GM19395 (cell line): ENCODE results near the gene ITPR1.

Source experiments
- ATAC-seq: cut with Tn5 transposase; IDR thresholded peaks from one replicate; pipeline ENCODE4 v1.9.1; 2021; ENCODE audit warnings: mild to moderate bottlenecking, moderate library complexity; ENCODE audit not compliant: unreplicated experiment

Gene ITPR1

DNA sequence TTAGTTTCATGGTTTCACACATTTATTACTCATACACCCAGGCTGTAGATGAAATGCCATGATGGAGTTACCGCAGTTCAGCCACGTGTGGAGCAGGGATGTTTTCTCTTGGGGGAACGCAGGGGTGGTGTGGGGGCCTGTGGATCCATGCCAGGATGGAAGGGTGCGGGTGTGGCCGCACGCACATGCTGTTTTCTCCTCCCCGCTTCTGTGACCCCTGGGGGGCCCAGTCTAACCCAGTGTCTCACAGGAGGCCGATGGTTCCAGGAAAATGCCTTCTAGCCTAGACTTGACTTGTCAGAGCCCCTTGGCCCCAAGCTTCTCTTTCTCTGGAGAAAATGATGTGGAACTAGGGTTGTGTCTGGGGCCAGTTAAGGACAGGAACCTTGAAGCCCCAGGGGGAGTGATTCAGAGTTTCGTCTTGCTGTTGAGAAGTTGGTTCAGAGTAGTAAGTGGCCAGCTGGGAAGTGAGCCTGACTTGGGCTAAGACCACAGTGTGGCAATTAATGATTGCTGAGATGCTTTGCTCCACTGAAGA is 245.7 kb downstream of the ITPR1 start:
- ATAC-seq = no peak

DNA sequence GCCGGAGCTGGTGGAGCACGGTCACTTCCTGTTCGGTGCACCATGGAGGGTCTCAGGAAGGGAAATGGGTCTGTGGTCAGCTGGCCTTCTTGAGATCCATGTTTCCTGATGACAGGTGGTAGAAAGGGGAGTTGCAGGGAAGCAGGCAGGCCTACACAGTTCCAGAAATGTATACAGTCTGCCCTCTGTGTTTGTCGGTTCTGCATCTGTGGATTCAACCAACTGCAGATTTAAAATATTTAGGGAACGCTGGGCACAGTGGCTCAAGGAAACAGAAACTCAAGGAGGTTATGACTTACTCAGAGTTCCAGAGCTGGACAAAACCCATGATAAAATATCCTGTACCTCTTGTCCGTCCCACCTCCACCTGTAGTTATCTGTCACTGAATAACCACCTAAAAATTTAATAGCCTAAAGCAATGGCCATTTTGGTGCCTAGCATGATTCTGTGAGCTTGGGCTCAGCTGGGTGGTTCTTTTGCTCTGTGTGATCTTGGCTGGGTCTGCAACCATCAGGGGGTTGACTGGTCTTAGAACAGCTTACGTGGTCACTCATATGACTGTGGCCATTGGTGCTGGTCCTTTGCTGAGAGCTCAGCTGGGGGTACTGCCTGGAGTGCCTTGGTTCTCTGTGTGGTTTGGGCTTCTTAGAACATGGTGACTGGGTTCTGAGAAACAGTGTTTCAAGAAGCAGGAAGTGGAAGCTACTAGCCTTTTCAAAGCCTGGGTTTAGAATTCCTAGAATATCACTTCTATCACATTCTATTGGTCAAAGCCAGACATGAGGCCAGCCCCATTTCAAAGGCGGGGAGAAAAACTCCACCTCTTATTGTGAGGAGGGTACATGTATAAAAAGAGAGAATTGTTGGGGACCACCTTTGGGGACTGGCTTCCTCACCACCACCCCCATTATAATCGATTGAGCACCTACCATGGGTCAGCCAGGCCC is 246.4 kb downstream of the ITPR1 start:
- no peak for ATAC-seq

DNA sequence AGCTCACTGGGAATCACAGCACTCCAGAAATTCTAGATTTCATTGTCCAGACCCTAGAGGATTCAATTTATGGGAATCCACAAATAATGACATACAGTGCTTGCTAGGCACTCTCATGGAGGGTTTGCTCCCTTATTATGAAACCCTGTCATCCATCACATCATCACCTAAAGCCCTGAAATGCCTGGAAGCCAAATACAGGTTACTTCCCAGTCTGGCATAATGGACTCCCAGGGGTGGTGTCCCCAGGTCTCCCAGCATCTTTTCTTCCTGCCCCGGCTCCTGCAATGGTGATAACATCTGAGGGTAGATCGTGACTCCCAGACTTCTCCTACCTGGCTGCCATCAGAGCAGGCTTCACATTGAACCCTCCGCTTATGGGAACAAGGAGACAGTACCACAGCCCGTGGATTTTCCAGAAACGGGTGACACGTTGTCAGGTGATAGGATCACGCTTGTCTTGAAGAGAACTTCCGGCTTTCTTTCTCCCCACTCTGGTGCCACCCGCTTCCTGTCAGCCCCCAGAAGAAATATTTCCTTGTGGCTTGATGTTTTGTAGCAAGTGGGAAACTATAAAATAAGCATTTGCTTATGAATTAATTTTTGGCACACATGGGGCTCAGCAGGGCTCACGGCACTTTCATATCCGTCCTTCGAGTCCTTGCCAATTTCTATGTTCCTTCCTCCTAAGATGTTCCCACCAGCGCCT is 247.4 kb downstream of the ITPR1 start:
- no peak for ATAC-seq

DNA sequence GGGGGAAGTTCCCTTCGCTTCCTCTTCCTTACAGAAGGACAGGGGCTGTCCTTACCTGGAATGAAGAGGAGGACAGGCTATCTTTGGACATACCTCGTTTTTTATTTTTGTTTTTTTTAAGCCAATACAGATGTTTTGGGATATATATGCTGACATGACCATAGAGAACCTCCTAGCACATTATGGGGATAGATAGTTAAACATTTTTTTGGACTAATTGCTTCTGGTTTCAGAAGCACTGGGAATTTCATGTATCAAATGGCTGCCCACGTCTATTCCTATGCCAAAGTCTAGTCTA is 247.9 kb downstream of the ITPR1 start:
- ATAC-seq = no peak

DNA sequence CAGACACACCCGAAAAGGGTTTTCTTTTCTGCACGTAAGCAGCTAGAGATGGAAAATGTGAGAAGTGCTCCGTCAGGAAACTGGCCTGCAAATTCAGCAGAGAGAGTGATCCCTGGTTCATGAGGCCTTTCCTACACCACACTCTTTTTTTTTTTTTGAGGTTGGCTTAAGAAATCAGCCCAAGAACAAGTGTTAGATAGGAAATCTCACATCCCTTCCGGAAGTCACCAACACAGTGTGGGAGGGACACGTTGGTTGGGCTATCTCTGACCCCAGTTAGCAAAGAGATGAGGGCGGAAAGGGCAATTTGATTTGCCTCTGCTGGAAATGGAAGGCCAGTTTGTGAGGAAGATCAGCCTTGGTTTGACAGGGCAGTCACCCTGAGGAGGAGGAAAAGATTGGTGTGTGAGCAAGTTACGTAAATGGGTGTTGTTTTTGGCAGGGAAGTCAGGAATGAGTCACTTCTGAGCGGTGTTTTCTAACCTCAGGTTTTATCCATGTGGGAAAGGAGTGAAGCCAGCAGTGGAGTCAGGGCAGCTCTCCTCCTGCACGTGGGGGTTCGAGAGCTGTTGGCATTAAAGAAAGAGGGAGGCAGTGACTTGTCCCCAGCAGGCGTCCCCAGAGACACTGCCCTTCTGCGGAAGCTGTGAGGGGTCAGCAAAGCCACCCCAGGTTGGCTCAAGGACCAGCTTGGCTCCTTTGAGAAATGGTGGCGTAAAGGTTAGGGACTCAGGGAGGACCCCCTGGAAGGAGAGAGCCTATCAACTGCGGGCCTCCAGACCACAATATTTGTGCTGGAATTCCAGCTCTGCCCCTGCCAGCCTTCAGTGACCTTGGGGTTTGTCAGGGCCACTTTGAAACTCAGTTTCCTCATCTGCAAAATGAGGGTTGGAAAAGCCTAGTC is 248.5 kb downstream of the ITPR1 start:
- ATAC-seq = no peak

DNA sequence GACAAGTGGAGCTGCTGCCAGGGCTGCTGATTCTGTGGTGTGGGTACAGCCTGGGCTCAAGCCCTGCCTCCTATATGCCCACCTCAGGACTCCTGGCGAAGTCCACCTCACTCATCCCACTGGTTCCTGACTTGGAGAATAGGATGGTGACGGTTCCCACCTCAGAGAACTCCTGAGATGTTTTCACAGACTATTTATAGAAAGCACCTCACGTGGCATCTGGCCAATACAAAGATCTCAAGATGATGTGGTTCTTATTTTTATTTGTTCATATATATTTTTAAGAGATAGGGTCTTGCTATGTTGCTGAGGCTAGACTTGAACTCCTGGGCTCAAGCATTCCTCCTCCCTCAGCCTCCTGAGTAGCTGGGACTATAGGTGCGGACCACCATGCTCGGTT is 249.2 kb downstream of the ITPR1 start:
- ATAC-seq = no peak

DNA sequence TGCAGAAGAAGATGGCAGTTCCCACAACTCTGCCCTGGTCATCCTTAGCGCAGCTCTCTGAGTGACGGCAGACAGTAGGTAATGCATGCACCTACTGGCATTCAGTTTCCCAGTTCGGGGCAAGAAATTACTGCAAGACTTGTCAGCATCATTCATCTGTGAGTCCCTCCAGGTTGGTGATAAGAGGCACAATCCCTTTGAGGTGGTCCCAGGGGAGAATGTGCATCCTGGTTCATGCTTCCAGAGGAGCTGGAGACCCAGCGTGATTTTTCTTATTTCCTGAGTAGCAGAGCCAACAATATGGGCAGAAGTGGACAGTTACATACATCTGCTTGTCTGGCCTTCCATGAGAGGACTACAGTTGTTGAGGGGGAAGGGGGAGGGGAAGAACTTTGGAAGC is 250.2 kb downstream of the ITPR1 start:
- no peak for ATAC-seq

DNA sequence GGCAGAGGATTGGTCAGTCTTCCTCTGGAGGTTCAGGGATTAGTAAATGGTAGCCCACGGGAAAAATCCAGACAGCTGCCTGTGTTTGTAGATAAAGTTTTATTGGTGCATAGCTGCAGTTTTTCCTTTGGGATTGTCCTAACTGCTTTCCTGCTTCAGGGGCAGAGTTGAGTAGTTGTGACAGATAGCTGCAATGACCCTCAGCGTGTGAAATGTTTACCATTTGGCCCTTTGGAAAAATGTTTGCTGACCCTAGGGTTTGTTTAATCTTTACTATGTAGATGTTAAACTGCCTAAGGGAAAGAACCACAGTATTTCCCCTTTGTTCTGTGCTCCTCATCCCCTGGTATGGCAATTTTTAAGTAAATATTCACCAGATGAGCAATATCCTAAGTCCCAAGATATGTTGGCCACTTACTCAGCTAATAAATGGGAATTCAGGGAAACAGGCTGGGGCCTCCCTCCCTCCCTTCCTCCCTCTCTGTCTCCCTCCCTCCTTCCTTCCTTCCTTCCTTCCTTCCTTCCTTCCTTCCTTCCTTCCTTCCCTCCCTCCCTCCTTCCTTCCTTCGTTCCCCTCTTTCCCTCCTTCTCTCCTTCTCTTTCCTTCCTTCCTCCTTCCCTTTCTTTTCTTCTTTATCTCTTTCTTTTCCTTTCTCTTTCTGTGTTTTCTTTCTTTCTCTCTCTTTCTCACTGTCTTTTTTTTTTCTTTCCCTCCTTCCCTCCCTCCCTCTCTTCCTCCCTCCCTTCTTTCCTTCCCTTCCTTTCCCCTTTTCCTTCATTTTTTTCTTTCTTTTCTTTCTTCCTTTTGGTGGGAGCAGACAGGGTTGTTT is 251.5 kb downstream of the ITPR1 start:
- ATAC-seq = no peak

DNA sequence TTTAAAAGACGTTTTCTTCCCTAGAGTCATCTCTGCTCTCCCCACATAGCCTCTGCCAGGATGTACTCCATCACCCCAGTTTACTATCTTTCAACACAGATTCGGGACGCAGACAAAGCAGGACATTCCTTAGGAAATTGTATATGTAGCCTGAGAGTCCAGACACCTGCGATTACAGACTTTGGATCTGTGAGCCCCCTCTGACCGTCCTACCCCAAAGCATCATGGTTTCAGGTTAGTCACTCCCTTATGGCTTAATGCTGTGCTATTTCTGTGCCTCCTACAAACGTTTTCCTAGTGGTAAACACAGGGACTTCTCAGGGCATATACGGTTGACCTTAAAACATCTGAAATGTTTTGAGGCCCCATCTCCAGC is 252.1 kb downstream of the ITPR1 start:
- ATAC-seq = no peak

DNA sequence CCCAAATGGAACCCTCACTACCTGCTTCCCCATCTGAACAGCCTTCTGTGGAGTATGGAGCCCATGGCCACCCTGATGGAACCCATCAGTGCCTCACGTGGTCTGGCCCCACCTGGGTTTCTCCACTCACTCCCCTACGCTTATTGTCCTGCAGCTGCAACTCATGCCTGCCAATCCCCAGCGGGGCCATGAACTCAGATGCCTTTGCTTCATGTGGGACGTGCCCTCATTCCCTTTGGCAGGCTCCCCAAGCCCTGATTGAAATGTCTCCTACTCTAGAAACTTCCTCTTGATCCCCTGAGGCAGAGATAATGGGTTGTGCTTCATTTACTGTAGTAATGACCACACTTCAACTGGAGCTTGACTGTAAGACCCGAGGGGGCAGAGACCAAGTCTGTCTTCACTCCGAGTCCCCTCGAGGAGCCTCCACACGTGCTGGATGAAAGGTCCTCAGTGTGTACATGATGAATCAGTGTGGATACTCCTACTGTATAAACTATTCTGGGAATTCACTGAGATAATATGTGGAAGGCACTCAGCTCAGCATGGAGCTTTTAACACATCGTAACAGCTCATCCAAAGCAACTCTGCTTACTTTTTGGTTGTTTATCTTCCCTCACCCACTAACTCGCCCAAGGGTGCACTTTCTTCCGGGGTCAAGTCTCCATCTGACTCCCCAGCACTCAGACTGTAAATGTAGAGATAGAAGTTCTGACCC is 253.3 kb downstream of the ITPR1 start:
- ATAC-seq = no peak

DNA sequence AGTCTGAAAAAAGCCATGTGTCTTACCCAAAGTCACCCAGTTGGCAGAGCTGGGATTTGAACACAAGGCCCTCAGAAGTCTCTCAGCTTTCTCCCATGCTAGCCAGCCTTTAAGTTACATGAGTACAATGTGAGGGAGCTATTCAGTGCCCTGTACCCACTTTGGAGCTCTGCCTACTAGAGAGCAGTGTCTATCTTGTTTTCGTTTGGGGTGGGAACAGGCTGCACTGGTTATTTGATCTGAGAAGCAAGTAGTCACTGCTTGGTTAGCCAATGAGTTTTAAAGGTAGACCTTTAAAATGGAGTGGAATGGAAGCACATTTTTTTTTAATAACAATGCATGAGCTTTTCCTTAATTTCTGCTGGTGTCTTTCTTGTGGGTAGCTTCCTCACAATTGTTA is 255.0 kb downstream of the ITPR1 start:
- no peak for ATAC-seq

DNA sequence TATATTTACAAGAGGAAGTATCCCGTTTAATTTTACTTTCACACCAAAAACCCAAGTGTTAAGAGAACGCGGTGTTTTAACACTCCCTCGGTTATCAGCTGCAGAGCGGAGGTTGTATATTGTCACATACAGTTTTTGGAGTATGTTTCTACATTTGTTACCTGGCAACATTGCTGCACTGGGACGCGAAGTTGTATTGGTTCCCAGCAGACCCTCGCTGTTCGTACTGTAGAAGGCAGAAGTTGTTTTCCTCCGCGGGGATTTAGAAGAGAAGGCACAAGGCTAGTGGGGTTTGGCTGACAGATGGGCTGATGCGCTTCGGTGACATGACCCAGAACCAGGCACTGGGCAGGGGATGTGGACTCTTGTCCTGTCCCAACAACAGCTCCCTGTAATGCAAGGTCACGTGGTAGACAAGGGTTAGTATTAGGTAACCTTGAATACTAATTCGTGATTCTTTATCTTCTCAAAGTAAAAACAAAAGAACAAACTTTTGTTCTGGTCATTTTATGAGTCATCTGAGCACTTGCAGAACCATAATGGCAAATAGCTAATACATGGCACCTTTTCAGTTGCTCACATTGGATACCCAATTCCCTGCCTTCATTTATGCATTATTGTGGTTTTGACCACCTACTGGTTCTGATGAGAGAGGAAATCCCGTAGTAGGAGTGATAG is 255.7 kb downstream of the ITPR1 start:
- ATAC-seq = peak; percentile 40

DNA sequence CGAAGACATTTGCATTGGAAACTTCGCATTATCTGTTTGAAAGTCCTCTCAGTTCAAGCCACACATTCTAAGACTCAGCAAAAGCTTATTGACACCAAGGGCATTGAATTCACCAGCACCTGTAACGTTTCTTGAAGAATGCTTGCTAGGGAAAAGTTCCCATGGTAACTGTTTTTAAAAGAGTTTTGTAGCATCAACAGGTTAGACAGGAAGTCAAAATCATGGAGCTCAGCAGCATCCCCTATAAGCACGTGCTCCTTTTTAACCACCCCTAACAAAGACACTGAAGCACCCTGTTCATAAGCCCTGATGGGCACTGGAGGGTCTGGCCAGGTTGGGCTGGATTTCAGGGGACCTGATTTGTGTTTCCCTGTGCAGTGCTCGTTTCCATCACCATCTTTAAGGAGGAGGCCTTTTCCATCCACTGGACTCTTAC is 256.4 kb downstream of the ITPR1 start:
- peak; percentile 37 for ATAC-seq

DNA sequence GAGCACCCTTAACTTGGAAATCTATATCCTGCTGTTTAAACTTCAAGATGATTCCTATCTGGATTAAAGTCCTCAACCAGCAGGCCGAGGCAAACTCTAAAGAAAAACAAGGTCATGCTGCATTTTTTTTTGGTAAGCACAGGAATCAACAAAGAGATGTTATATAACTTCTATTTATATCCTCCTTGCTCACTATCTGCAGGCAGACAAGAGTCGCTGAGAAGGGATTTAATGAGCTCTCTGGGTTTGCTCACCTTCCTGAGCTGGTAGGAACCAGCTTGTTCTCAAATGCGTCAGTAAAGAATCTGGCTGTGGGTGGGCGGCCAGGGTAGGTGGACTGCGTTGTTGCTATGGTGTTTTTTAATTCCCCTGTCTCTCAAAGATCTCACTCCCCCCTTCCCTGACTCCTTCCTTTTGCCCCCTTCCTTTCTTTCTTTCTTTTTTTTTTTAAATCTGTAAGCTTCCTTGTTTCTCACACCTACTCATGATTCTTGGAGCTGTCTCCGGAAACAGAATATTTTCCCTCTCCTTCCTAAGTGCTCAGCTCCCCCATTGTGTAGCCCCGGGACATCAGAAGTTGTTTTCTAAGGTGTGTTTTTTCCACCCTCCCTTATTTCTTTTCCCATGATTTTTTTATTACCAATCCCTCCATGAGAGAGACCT is 257.3 kb downstream of the ITPR1 start:
- no peak for ATAC-seq

DNA sequence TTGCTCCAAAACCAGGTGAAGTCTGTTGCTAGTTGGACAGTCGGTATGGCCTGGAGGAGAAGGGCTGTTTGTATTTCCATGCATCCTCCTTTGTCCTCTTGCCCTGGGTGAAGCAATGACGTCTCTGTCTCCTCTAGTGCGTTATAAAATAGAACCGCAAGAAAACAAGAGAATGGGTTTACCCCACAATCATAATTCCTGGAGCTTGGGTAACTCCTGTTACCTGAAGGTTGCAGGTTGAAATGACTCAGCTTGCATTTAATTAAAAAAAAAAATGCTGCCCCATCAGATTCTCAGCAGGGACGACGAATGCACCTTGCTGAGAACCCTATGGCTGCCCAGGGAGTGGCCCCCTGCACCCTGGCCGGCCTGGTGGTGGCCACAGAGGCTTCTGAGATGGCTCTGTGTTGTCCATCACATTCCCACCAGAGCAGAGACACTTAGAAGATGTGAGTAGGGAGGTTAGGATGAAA is 257.9 kb downstream of the ITPR1 start:
- no peak for ATAC-seq

DNA sequence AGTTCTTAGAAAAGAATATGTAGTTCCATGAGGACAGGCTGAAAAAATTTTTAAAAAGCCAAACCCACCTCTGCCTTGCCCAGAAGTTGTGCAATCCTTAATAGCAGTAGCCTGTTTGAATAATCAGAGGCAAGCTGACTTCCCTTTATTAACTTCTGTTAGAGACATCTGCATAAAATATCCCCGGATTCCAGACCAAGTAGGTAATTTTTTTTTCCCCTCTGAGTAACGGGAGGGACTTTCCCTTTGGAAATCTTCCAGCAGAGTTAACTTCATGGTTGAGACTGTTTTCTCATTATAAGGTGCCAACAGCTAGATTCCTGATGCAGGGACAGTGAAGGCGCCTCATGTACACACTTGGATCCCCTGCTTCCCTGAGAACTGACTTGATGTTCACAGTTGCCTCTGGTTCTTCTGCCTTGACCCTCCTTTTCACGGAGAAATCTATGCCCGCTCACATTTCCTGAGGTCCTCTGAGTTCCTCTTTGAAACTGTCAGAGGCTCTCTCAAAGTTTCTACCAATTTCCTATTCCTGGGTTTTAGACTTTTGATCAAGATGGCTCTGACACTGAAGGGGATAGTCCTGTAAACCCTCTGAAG is 258.5 kb downstream of the ITPR1 start:
- ATAC-seq = no peak

DNA sequence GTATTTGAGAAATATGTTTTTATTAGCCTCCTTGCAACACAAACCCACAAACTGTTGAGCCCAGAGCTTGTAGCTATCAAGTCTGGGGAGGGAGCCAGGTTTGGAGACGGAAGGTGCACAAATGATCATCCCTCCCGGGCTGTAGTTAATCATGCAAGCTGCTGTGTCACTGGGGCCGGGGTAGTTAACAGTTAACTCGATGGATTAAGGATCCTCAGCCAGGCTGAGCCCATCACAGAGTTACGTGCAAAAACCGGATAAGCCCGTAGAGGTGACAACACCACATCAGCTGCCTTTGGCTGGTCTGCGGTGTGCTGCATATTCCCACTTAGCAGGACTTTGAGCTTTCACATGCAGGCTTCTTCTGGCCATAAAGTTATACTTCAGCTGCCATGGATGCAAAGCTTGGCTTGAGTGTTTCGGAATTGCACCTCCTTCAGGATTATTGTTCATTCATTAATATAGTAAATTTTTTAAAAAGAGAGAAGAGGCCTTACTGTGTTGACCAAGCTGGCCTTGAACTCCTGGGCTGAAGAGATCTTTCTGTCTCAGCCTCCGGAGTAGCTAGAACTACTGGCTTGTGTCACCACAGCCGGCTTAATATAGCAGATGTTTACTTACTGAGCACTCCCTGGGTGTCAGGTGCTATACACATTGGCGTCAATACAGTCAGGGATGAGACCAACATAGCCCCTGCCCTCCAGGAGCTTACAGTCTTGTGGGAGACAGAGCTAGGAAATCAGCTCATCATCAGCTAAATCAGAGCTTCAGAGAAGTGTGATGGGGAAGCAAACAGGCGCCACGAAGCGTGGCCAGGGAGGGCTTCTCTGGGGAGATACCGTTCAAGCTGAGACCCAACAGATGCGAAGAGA is 259.3 kb downstream of the ITPR1 start:
- ATAC-seq = no peak
